Measurements from ENCODE around the gene ZNF398. TPM values are rescaled to one million over a fixed set of nuclear protein-coding genes. Genes with fewer than 3 reads are reported as not detected.

Gene ZNF398
- total RNA-seq, 1 donor from 2014 or later: 14.9 TPM

DNA sequence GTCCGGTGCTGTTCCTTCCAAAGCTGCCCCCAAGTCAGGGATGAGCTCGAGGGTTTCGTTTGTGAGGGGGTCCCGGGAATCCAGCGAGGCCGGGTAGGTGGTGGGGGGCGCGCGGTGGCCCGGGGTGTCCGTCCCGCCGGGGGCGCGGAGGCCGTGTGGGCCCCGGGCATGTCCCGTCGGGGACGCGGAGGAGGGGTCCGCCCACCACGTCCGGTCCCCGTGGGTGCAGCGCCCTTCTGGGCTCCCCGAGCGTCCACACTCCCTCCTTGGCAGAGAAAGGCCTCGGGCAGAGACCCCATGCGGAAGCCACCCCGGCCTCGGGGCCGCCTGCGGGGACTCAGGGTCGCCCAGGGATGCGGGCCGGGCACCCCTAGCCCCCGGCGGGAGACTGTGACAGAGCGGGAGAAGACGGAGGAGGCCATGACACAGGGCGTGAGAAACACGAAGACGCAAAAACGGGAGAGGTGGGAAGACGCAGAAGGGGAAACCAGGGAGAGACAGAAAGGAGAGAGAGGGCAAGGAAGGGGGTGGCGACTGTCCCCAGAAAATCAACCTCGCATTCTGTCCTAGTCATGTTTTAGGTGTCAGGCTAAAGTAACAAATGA lies 20.5 kb upstream of the ZNF398 start:
- TF ChIP-seq, protein P1, sequence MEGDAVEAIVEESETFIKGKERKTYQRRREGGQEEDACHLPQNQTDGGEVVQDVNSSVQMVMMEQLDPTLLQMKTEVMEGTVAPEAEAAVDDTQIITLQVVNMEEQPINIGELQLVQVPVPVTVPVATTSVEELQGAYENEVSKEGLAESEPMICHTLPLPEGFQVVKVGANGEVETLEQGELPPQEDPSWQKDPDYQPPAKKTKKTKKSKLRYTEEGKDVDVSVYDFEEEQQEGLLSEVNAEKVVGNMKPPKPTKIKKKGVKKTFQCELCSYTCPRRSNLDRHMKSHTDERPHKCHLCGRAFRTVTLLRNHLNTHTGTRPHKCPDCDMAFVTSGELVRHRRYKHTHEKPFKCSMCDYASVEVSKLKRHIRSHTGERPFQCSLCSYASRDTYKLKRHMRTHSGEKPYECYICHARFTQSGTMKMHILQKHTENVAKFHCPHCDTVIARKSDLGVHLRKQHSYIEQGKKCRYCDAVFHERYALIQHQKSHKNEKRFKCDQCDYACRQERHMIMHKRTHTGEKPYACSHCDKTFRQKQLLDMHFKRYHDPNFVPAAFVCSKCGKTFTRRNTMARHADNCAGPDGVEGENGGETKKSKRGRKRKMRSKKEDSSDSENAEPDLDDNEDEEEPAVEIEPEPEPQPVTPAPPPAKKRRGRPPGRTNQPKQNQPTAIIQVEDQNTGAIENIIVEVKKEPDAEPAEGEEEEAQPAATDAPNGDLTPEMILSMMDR (IDR thresholded peaks at IDR 0.05; ENCODE audit: unreplicated experiment): no peak
- Mint-ChIP-seq H3K4me3 (ENCODE audit: unreplicated experiment) (peak overlapping the region; percentile 100), H3K36me3 (ENCODE audit: low read depth, unreplicated experiment) (peaks cover 33% of the 10 kb centered on the region), H3K4me1 (ENCODE audit: unreplicated experiment) (peaks cover 18% of the 10 kb centered on the region), H3K27me3 (ENCODE audit: unreplicated experiment) (peaks cover 20% of the 10 kb centered on the region), H3K27ac (ENCODE audit: unreplicated experiment) (peak overlapping the region; percentile 100), H3K9me3 (ENCODE audit: unreplicated experiment) (peaks cover 9% of the 10 kb centered on the region)
- peak; percentile 61 for DNase-seq (ENCODE audit: low spot score)

DNA sequence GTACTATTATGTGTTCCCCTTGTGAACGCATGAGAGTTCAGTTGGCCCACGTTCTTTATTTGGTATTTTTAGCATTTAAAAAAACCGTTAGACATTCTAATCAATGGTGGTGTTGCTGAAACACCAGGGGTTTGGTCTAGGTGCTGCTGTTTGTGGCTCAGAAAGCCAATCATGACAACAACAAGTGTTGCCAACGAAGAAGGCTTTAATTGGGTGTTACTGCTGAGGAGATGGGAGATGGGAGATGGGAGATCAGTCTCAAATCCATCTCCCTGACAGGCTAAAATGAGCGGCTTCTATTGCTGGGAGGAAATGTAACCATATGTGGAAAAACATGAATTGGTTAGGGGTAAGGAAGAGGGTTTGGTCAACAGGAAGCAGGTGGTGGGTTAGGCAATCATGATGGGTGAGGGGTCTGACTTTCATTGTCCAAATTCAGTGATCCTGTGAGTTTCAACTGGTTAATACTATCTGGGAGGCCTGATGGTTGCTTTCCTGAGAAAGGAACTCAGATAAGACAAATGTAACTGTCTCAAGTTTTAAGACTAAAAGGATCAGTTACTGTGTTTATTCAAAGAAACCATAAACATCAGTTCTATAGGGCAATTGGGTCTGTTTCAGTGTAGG lies 16.6 kb upstream of the ZNF398 start:
- peaks cover 9% of the 10 kb centered on the region for H3K9me3 Mint-ChIP-seq (ENCODE audit: unreplicated experiment)

DNA sequence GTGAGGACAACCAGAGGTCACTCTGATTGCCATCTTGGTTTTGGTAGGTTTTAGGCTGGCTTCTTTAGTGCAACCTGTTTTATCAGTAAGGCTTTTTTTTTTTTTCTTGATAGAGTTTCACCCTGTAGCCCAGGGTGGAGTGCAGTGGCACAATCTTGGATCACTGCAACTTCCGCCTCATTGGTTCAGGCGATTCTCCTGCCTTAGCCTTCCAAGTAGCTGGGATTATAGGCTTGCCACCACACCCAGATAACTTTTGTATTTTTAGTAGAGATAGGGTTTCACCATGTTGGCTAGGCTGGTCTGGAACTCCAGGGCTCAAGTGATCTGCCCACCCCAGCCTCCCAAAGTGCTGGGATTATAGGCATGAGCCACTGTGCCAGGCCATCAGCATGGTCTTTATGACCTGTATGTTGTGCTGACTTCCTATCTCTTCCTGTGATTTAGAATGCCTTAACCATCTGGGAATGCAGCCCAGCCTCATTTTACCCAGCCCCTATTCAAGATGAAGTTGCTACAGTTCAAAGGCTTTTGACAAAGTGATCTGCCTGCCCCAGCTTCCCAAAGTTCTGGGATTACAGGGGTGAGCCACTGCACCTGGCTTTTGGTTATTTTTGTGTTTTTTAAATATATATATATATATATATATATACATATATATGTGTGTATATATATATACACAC lies 14.1 kb upstream of the ZNF398 start:
- peaks cover 9% of the 10 kb centered on the region for H3K9me3 Mint-ChIP-seq (ENCODE audit: unreplicated experiment)
- no peak for DNase-seq (ENCODE audit: low spot score)
- TF ChIP-seq, protein P1 (IDR thresholded peaks at IDR 0.05; ENCODE audit: unreplicated experiment): no peak

More for the DNA sequence above, 16.6 kb upstream of the ZNF398 start:
- Mint-ChIP-seq H3K4me3 (ENCODE audit: unreplicated experiment) (peak overlapping the region; percentile 83), H3K36me3 (ENCODE audit: low read depth, unreplicated experiment) (peaks cover 31% of the 10 kb centered on the region), H3K4me1 (ENCODE audit: unreplicated experiment) (peaks cover 9% of the 10 kb centered on the region), H3K27ac (ENCODE audit: unreplicated experiment) (no peak overlapping the region), H3K27me3 (ENCODE audit: unreplicated experiment) (peaks cover 8% of the 10 kb centered on the region)
- TF ChIP-seq, protein P1 (IDR thresholded peaks at IDR 0.05; ENCODE audit: unreplicated experiment): no peak
- no peak for DNase-seq (ENCODE audit: low spot score)

DNA sequence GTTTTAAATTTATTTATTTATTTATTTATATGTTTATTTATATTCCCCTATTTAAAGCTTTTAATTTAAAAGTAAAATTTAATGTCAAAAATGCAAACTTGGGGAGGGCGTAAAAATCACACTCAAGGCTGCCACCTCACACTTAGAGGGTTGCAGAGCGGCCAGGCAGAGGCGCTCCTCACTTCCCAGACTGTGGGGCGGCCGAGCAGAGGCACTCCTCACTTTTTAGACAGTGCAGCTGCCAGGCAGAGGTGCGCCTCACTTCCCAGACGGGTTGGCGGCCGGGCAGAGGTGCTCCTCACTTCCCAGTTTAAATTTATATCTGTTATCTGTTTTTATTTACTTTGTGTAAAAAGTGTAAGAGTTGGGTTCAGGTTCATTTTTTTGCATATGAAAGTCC lies 11.1 kb upstream of the ZNF398 start:
- TF ChIP-seq, protein P1 (IDR thresholded peaks at IDR 0.05; ENCODE audit: unreplicated experiment): no peak
- Mint-ChIP-seq H3K9me3 (ENCODE audit: unreplicated experiment) (peaks cover 1% of the 10 kb centered on the region), H3K27me3 (ENCODE audit: unreplicated experiment) (no peaks in the 10 kb centered on the region), H3K27ac (ENCODE audit: unreplicated experiment) (no peak overlapping the region), H3K4me3 (ENCODE audit: unreplicated experiment) (no peak overlapping the region), H3K36me3 (ENCODE audit: low read depth, unreplicated experiment) (peaks cover 6% of the 10 kb centered on the region), H3K4me1 (ENCODE audit: unreplicated experiment) (no peaks in the 10 kb centered on the region)
- DNase-seq (ENCODE audit: low spot score): no peak

More for the DNA sequence above, 14.1 kb upstream of the ZNF398 start:
- Mint-ChIP-seq H3K4me1 (ENCODE audit: unreplicated experiment) (no peaks in the 10 kb centered on the region), H3K27me3 (ENCODE audit: unreplicated experiment) (no peaks in the 10 kb centered on the region), H3K4me3 (ENCODE audit: unreplicated experiment) (no peak overlapping the region), H3K27ac (ENCODE audit: unreplicated experiment) (no peak overlapping the region), H3K36me3 (ENCODE audit: low read depth, unreplicated experiment) (peaks cover 21% of the 10 kb centered on the region)

DNA sequence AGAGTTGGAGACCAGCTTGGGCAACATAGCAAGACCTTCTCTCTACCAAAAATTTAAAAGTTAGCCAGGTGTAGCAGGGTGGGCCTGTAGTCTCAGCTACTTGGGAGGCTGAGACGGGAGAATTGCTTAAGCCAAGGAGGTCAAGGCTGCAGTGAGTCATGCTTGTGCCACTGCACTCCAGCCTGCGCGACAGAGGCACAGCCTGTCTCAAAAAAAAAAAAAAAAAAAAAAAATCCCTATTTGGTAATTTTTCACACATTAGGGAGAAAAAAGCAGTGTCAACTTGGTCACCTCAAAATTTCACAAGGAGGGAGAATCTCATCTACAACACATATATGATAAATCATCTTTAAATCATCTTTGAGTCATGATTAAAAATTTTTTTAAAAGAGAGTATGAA lies 6.4 kb upstream of the ZNF398 start:
- Mint-ChIP-seq H3K27ac (ENCODE audit: unreplicated experiment) (no peak overlapping the region), H3K36me3 (ENCODE audit: low read depth, unreplicated experiment) (no peaks in the 10 kb centered on the region), H3K4me3 (ENCODE audit: unreplicated experiment) (no peak overlapping the region), H3K9me3 (ENCODE audit: unreplicated experiment) (no peaks in the 10 kb centered on the region), H3K4me1 (ENCODE audit: unreplicated experiment) (peaks cover 5% of the 10 kb centered on the region), H3K27me3 (ENCODE audit: unreplicated experiment) (no peaks in the 10 kb centered on the region)
- DNase-seq (ENCODE audit: low spot score): no peak
- TF ChIP-seq, protein P1 (IDR thresholded peaks at IDR 0.05; ENCODE audit: unreplicated experiment): no peak
